ENCODE data around the gene TCF7.
A peak's percentile ranks its signal among the peaks of the same experiment; 100 is the strongest.

Gene TCF7

GRCh38 chr5:134184155-134185135 lies 70.0 kb downstream of the TCF7 start:
- DNase-seq = peak in 1 of 2 experiments; percentile 47

- no peak for DNase-seq
Observed at GRCh38 chr5:134188092-134188491, 73.6 kb downstream of the TCF7 start.

GRCh38 chr5:134189031-134189430 lies 74.5 kb downstream of the TCF7 start:
- DNase-seq = no peak

GRCh38 chr5:134195666-134196065 lies 81.2 kb downstream of the TCF7 start:
- no peak for DNase-seq

Data from cerebellar nuclear complex (tissue), 1 donor.